ENCODE results near the gene KIF25. TPM values are rescaled to one million over a fixed set of nuclear protein-coding genes. Genes with fewer than 3 reads are reported as not detected.

Gene KIF25
- total RNA-seq, 1 experiment from 2014 or later = 0.59 TPM

DNA sequence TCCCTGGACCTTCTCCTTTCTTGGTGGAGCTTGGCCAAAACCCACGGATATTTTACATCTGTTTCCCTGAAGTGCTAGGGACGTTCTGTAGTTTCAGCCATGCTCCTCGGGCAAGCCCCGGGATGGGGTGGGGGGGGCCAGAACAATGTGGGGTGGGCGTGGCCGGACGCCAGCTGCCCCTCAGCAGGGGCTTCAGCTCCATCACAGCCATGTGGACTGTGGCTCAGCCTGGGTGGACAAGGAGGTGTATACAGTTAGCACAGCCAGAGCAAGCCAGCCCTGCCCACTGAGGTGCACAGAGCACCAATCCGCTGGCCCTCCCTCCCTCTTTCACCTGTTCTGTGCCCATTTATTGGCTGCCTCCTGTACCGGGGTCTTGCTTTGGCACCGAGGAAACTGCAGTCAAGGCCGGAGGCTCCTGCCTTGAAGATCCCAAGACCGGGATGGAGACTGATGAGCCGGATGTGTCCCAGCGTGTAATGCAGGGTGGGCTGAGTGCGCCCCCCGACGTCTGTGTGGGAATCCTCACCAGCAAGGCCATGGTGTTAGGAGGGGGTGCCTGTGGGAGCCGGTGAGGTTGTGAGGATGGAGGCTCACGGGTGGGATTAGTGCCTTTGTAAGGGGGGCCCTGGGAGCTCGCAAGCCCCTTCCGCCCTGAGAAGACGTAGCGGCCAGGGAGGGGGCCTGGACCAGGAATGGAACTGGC, 53.6 kb downstream of the KIF25 start:
- no peaks in the 10 kb centered on the region for H3K36me3 Mint-ChIP-seq (ENCODE audit: insufficient read depth in 1 of 3, low read depth in 3 of 3)
- Histone ChIP-seq H2BK20ac (ENCODE audit: low read depth, low read length, poor library complexity, severe bottlenecking) (no peak overlapping the region), H2BK12ac (ENCODE audit: insufficient read length, low read depth, low read length) (no peak overlapping the region), H3K9me3 (ENCODE audit: control insufficient read depth, low read depth, low read length) (no peaks in the 10 kb centered on the region), H4K91ac (ENCODE audit: insufficient read length, low read depth, low read length) (no peak overlapping the region), H3K56ac (ENCODE audit: insufficient read length, low read depth, low read length) (no peak overlapping the region), H3K14ac (ENCODE audit: insufficient read depth, low read length) (no peak overlapping the region), H2AFZ (ENCODE audit: low read length) (no peak overlapping the region), H3K23me2 (ENCODE audit: insufficient read length, low read depth, low read length, poor library complexity, severe bottlenecking) (no peaks in the 10 kb centered on the region), H2BK5ac (ENCODE audit: insufficient read length, low read length) (no peak overlapping the region), H2BK120ac (ENCODE audit: low read depth, low read length, poor library complexity, severe bottlenecking) (no peak overlapping the region), H3K4me1 (ENCODE audit: insufficient read depth, low read length) (no peaks in the 10 kb centered on the region), H3K4ac (ENCODE audit: low read depth, low read length) (no peak overlapping the region), H2AK5ac (ENCODE audit: insufficient read length, low read length) (no peak overlapping the region), H3K79me1 (ENCODE audit: insufficient read depth, low read depth, low read length, poor library complexity, severe bottlenecking) (no peaks in the 10 kb centered on the region), H3K79me2 (ENCODE audit: insufficient read depth, low read length) (no peaks in the 10 kb centered on the region), H4K8ac (replicated peaks; ENCODE audit: insufficient read length, low read depth, low read length) (no peak overlapping the region), H3K23ac (ENCODE audit: insufficient read length, low read depth, low read length) (no peak overlapping the region), H3K4me2 (ENCODE audit: insufficient read depth, insufficient read length, low read length) (no peak overlapping the region), H3K27me3 (ENCODE audit: insufficient read depth, low read length) (no peaks in the 10 kb centered on the region), H2BK15ac (ENCODE audit: low read depth, low read length) (no peak overlapping the region), H3K27ac (ENCODE audit: insufficient read length, low read depth, low read length) (no peak overlapping the region), H3K9ac (ENCODE audit: extremely low read depth, insufficient read length, low read length) (no peak overlapping the region), H3K18ac (ENCODE audit: insufficient read length, low read depth, low read length) (no peak overlapping the region), H3T11ph (ENCODE audit: low read length) (no peak overlapping the region), H4K5ac (ENCODE audit: insufficient read length, low read depth, low read length) (no peak overlapping the region), H4K20me1 (ENCODE audit: control insufficient read depth, insufficient read depth, insufficient read length) (no peaks in the 10 kb centered on the region)
- TF ChIP-seq, protein P1, sequence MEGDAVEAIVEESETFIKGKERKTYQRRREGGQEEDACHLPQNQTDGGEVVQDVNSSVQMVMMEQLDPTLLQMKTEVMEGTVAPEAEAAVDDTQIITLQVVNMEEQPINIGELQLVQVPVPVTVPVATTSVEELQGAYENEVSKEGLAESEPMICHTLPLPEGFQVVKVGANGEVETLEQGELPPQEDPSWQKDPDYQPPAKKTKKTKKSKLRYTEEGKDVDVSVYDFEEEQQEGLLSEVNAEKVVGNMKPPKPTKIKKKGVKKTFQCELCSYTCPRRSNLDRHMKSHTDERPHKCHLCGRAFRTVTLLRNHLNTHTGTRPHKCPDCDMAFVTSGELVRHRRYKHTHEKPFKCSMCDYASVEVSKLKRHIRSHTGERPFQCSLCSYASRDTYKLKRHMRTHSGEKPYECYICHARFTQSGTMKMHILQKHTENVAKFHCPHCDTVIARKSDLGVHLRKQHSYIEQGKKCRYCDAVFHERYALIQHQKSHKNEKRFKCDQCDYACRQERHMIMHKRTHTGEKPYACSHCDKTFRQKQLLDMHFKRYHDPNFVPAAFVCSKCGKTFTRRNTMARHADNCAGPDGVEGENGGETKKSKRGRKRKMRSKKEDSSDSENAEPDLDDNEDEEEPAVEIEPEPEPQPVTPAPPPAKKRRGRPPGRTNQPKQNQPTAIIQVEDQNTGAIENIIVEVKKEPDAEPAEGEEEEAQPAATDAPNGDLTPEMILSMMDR (conservative IDR thresholded peaks at IDR 0.05) = peak; percentile 61
- WGBS (ENCODE audit: extremely low coverage, insufficient read length, low lambda C conversion rate) = no CpG with 5 or more reads among the region's 23 CpGs
- no peak overlapping the region for H3K4me3 Mint-ChIP-seq
- H3K4me1 Mint-ChIP-seq = peaks cover 0 to 4% of the 10 kb centered on the region in 2 experiments; a peak in 1 of 4 replicates
- H3K27ac Mint-ChIP-seq = peak overlapping the region in 1 of 3 experiments; percentile 19; a peak in 1 of 7 replicates
- H3K9me3 Mint-ChIP-seq = no peaks in the 10 kb centered on the region
- no peaks in the 10 kb centered on the region; the same call in 1 of the 2 replicates for H3K27me3 Mint-ChIP-seq (ENCODE audit: low read depth)
- DNase-seq = peak; percentile 55

Data from H9 (cell line).